OCI-LY1 (cell line): Measurements from ENCODE around the gene ZNF654.

Experiments
- EZH2 ChIP-seq: fragments of 200-600 bp; sonication (generic), shearing (Covaris generic); IDR thresholded peaks from 2 replicates; pipeline ENCODE4 v1.8.0; 2017; ENCODE audit warnings: borderline replicate concordance, mixed run types, mild to moderate bottlenecking, antibody characterized with exemption, low read length, moderate library complexity, mixed read lengths
- TF ChIP-seq, protein P1 (sequence below): fragments of 200-600 bp; sonication (generic), shearing (Covaris generic); IDR thresholded peaks from 2 replicates; pipeline ENCODE4 v1.5.1; 2017; ENCODE audit warnings: mild to moderate bottlenecking, antibody characterized with exemption, low read length, moderate library complexity, mixed read lengths

DNA sequence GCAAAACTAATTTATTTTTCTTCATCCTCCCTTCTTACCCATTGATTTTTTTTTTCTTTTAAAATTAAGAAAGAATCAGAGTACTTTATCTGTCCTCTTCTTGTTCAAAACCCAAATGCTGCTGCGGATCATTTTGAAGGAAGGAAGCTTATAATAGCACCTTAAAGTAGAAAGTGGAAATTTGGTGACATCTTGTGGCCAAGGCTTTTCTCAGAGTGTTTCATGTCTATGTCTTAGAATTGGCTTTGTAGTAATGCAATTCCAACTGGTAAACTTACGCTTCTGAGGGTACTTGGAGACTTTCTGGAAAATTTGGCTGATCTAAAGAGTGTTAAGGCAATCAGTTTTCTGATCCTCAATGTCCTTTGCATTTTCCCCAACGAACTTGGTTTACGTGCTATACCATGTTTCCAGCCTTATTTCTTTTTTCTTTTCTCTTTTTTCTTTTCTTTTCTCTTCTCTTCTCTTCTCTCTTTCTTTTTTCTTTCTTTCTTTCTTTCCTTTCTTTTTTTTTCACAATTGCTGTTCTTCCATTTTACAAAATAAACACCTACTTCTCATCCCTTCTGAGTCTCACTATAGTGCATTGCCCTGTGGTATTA lies 121.4 kb downstream of the ZNF654 start:
- TF ChIP-seq, protein P1, sequence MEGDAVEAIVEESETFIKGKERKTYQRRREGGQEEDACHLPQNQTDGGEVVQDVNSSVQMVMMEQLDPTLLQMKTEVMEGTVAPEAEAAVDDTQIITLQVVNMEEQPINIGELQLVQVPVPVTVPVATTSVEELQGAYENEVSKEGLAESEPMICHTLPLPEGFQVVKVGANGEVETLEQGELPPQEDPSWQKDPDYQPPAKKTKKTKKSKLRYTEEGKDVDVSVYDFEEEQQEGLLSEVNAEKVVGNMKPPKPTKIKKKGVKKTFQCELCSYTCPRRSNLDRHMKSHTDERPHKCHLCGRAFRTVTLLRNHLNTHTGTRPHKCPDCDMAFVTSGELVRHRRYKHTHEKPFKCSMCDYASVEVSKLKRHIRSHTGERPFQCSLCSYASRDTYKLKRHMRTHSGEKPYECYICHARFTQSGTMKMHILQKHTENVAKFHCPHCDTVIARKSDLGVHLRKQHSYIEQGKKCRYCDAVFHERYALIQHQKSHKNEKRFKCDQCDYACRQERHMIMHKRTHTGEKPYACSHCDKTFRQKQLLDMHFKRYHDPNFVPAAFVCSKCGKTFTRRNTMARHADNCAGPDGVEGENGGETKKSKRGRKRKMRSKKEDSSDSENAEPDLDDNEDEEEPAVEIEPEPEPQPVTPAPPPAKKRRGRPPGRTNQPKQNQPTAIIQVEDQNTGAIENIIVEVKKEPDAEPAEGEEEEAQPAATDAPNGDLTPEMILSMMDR, result peak; percentile 67
- TF ChIP-seq EZH2, result no peak
